Esophagus (tissue), 2 donors: ENCODE results near the gene TEX2. TPM values are rescaled to one million over a fixed set of nuclear protein-coding genes. Genes with fewer than 3 reads are reported as not detected.

Source experiments
- H3K27ac ChIP-seq, 2 donors: one replicate each; pipeline ENCODE4 v1.5.1; 2013; ENCODE audit warnings: low read depth in 2 of 2, mild to moderate bottlenecking in 2 of 2, inconsistent platforms in 1 of 2, low read length in 1 of 2, moderate library complexity in 1 of 2
- H3K27me3 ChIP-seq, 2 donors: one replicate each; pipeline ENCODE4 v1.6.1; 2013; ENCODE audit warnings: low read length in 2 of 2, control low read depth in 1 of 2, mild to moderate bottlenecking in 1 of 2; ENCODE audit not compliant: insufficient read depth in 2 of 2, control insufficient read depth in 1 of 2
- H3K36me3 ChIP-seq, 2 donors: one replicate each; pipeline ENCODE4 v1.6.1; 2013; ENCODE audit warnings: low read length in 1 of 2; ENCODE audit not compliant: control insufficient read depth in 2 of 2, insufficient read depth in 2 of 2
- H3K4me1 ChIP-seq, 2 donors: one replicate each; pipeline ENCODE4 v1.6.1; 2013; ENCODE audit warnings: low read length in 1 of 2; ENCODE audit not compliant: control insufficient read depth in 2 of 2, insufficient read depth in 2 of 2
- H3K4me3 ChIP-seq, 2 donors: one replicate each; pipeline ENCODE4 v1.5.1; 2013; ENCODE audit warnings: low read length in 2 of 2, mild to moderate bottlenecking in 2 of 2, low read depth in 1 of 2, moderate library complexity in 1 of 2
- H3K9me3 ChIP-seq, 2 donors: one replicate each; pipeline ENCODE4 v1.6.1; 2013; ENCODE audit warnings: mild to moderate bottlenecking in 2 of 2, low read depth in 1 of 2, low read length in 1 of 2, moderate library complexity in 1 of 2; ENCODE audit not compliant: control insufficient read depth in 2 of 2, insufficient read depth in 1 of 2
- WGBS, 2 donors: extraction: QIAGEN DNeasy Blood & Tissue Kit; methylation state at CpG; one replicate each; pipeline ENCODE4 v1.1.7; 2013; 5-methylcytosine and 5-hydroxymethylcytosine counted together
- polyA plus RNA-seq, 2 donors: library from polyadenylated mRNA; stranded (reverse); fragments of 200-250 nt; gene quantifications; one replicate each; pipeline ENCODE4 v1.2.3, GENCODE V29; 2013
- donor health status: healthy with polysubstance abuse.
- donor health status: Bipolar disorder and iron deficiency.

The TEX2 gene
- polyA plus RNA-seq, 2 donors = 7.9 to 10.6 TPM

DNA sequence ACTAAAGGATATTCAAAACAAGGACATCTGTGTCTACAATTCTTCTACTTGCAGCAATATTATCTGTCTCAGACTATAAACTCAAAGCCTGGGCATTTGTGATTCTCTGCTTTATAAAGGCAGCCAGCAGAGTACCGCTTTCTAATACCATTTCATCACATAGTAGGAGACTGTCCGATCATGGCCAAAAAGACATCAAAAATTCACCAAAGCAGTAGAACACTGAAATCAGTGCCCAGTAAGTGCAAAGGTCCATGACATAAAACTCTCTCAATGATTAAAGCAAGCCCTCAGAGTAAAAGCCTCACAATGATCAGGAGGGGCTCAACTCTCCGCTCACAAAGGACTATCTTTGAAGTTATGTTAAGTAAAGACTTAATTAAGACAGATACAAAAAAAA, 156.1 kb downstream of the TEX2 start:
- no peaks in the 10 kb centered on the region for H3K27me3 ChIP-seq
- H3K27ac ChIP-seq = no peak overlapping the region
- no peaks in the 10 kb centered on the region for H3K9me3 ChIP-seq
- peaks cover 0 to 3% of the 10 kb centered on the region in 2 donors for H3K36me3 ChIP-seq
- WGBS, 2 donors = 85% methylated on average over 3 of the region's 3 CpGs
- H3K4me3 ChIP-seq = no peak overlapping the region
- peaks cover 0 to 4% of the 10 kb centered on the region in 2 donors for H3K4me1 ChIP-seq

DNA sequence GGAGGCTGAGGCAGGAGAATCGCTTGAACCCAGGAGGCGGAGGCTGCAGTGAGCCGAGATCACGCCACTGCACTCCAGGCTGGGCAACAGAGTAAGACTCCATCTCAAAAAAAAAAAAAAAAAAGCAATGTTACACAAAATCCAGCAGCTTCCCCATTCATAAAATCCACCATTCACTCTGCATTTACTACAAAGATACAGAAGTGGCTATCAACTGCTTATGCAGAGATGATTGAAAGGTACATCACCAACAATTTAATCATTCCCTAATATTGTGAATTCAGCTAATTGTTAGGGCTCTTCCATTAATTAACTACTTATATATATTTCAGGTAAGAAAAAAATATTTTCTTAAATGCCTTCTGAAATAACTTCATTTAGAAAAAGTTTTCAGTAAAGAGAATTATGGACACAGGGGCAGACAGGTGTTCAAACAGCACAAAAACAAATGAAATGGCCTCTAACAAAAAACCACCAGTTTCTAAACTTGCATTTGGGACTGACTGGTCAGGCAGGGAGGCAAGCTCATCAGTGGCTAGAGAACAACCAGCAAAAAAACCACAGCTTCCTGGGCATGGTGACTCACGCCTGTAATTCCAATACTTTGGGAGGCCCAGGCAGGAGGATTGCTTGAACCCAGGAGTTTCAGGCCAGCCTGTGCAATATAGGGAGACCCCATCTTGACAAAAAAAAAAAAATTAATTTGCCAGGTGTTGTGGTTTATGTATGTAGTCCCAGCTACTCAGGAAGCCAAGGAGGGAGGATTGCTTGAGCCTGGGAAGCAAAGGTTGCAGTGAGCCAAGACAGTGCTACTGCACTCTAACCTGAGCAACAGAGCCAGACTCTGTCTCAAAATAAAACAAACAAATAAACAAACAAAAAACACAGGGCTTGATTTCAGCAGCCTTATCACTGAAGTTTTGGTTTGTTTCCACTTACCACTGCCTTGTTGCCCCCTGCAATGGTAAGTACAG, 159.4 kb downstream of the TEX2 start:
- Histone ChIP-seq H3K4me1 (peaks cover 0 to 4% of the 10 kb centered on the region in 2 donors), H3K27me3 (no peaks in the 10 kb centered on the region), H3K9me3 (no peaks in the 10 kb centered on the region), H3K4me3 (no peak overlapping the region), H3K36me3 (peaks cover 0 to 3% of the 10 kb centered on the region in 2 donors), H3K27ac (no peak overlapping the region)
- 84 to 96% methylated on average over 5 of the region's 5 CpGs for WGBS, 2 donors

DNA sequence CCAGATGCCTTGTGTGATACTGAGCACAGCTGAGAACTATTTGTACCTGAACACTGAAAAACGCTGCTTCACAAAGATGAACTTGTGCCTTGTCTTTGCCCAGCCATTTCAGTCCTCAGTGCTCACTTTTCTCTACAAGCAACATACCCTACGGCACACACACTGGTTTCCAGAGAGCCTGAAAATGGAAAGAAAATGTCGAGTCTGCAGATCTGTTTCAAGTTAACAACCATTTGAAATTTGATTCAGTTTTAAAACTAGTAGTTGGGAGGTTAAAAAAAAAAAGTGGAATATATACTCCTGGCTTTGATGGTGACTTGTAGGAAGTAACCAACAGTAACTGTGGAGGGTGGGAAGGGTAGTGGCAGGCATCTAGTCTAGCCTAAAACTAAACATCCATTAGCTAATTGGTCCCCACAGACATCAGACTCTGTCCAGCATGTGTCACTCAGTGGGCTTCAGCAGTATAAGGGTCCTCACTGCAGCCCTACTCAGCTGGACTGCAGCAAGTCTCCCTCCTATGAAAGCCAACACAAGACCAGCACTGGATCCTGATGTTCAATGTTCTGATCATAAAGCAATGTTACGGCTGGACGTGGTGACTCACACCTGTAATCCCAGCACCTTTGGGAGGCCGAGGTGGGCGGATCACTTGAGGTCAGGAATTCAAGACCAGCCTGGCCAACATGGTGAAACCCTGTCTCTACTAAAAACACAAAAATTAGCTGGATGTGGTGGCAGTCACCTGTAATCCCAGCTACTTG, 160.3 kb downstream of the TEX2 start:
- H3K9me3 ChIP-seq = no peaks in the 10 kb centered on the region
- peaks cover 0 to 4% of the 10 kb centered on the region in 2 donors for H3K4me1 ChIP-seq
- 76 to 80% methylated on average over 7 of the region's 7 CpGs for whole genome bisulfite sequencing, 2 donors

DNA sequence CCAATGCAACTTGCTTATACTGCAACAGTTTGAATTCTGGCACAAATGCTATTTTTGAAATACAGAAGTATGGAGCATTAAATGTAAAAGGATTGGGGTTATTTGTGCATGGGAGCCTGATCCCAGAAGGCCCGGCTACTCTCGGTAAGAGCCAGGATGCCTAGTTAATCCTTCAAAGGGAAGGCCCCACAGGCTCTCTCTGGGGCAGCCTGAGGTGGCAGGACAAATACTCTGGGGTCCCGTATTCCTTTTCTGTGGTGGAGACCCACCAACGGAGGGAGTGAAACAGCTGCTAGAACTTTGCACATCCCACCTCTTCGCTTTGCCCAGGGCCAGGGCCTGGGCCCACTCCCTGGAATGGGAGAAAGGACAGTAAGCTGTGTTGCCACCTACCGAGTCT, 163.5 kb downstream of the TEX2 start:
- Histone ChIP-seq H3K4me3 (no peak overlapping the region), H3K27ac (no peak overlapping the region), H3K4me1 (peaks cover 0 to 5% of the 10 kb centered on the region in 2 donors), H3K36me3 (peaks cover 0 to 3% of the 10 kb centered on the region in 2 donors), H3K27me3 (no peaks in the 10 kb centered on the region), H3K9me3 (no peaks in the 10 kb centered on the region)
- WGBS, 2 donors = 85 to 94% methylated on average over 6 of the region's 6 CpGs

More for the DNA sequence above, 160.3 kb downstream of the TEX2 start:
- H3K27me3 ChIP-seq = no peaks in the 10 kb centered on the region
- H3K36me3 ChIP-seq = peaks cover 0 to 3% of the 10 kb centered on the region in 2 donors
- H3K27ac ChIP-seq = no peak overlapping the region
- H3K4me3 ChIP-seq = no peak overlapping the region

Other genes with a start within 250 kb of the TEX2 start
- 1 to 10 TPM; 4.2 to 8.9 TPM for gene ICAM2, start 242.6 kb downstream of the TEX2 start, polyA plus RNA-seq
- 1 to 10 TPM; 4.5 TPM for gene ERN1, start 133.1 kb downstream of the TEX2 start, polyA plus RNA-seq
- gene PECAM1, start 127.6 kb upstream of the TEX2 start, polyA plus RNA-seq = 10 to 100 TPM in 1 of 2 donors, 1 to 10 TPM in 1; 4.2 to 11.0 TPM
- gene MILR1, start 185.9 kb upstream of the TEX2 start, polyA plus RNA-seq = under 1 TPM; 0.51 to 0.79 TPM
- gene POLG2, start 233.8 kb upstream of the TEX2 start, polyA plus RNA-seq = 1 to 10 TPM; 4.2 to 6.7 TPM
- gene DDX5, start 243.0 kb upstream of the TEX2 start, polyA plus RNA-seq = 100 to 1,000 TPM; 333 to 392 TPM
- gene CEP95, start 243.7 kb upstream of the TEX2 start, polyA plus RNA-seq = 10 to 100 TPM; 16.7 to 33.3 TPM